GM12874 (cell line): ENCODE measurements around the gene RIMOC1.
A peak's percentile ranks its signal among the peaks of the same experiment; 100 is the strongest.

Experiments
- TF ChIP-seq, protein P1 (sequence below): IDR thresholded peaks from 2 replicates; pipeline ENCODE4 v1.5.1; 2011; ENCODE audit warnings: low read depth, mild to moderate bottlenecking, control low read depth, low read length, moderate library complexity; ENCODE audit not compliant: insufficient read depth

RIMOC1 gene

DNA sequence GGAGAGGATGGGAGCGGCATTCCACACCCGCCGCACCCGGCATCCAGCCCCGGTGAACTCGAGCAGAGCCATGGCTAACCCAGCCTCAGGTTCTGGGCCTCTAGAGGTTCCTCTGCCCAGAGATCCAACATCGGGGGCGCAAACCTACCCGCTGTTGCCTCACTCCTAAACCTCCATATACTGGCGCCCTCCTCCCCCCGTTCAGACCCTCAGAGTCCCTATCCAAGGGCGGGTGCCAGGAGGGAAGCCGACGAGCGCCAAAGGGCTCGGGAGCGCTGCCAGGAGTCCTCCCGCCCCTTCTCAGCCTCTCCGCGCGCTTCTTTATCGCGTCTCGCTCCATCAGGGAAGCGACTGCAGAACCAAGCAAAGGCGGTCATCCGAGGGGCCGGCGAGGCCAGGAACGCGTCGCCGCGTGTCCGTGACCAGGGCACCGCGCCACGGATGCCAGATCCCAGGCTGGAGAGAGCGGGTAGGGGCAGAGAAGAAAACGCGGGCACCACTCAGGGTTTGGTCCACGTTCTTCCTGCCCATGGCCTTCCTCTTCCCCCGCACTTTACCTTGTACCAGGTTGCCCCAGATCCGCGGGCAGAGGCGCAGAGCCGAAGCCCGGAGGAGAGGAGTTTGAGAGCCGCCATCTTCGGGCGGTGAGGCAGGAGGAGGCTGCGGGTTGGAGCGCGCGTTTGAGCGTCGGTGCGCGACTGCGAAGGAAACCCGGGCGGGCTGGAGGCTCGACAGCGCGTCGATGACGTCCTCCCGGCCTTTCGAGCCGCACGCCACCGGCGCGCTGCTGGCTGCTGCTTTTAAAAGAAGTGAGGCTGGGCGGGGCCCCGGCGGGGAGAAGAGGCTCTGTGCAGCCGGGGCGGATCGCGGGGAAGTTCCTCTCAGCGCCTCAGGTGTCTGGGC is 34.2 kb upstream of the RIMOC1 start, which contains the start of gene OXCT1:
Gene OXCT1, minus strand, starts transcription at position 702 of the 903 bp plus-strand sequence. Its CDS starts 67 bp downstream, at position 635.
- TF ChIP-seq, protein P1, sequence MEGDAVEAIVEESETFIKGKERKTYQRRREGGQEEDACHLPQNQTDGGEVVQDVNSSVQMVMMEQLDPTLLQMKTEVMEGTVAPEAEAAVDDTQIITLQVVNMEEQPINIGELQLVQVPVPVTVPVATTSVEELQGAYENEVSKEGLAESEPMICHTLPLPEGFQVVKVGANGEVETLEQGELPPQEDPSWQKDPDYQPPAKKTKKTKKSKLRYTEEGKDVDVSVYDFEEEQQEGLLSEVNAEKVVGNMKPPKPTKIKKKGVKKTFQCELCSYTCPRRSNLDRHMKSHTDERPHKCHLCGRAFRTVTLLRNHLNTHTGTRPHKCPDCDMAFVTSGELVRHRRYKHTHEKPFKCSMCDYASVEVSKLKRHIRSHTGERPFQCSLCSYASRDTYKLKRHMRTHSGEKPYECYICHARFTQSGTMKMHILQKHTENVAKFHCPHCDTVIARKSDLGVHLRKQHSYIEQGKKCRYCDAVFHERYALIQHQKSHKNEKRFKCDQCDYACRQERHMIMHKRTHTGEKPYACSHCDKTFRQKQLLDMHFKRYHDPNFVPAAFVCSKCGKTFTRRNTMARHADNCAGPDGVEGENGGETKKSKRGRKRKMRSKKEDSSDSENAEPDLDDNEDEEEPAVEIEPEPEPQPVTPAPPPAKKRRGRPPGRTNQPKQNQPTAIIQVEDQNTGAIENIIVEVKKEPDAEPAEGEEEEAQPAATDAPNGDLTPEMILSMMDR: no peak

DNA sequence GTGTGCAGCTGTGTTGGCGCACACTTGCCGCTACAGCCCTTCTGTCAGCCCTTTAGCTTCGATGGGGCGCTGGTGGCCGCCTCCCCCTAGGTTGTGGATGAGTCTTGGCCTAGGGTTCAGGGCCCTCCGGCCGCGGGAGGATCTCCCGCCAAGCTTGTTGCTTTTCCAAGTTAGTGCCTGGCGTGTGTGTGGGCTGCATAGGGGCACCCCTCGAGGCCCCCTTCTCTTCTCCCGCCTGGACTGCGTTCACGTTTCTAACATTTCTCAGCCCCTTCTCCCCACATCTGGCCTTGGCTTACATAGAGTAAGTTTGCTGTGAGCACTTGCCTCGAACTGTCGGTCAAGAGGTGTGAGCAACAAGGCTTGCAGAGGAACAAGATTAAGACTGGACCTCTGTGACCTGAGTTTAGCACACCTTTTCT is 33.5 kb upstream of the RIMOC1 start:
- TF ChIP-seq, protein P1: 0 out of 2 replicates have a peak, but pooled peaks have one; percentile 5

DNA sequence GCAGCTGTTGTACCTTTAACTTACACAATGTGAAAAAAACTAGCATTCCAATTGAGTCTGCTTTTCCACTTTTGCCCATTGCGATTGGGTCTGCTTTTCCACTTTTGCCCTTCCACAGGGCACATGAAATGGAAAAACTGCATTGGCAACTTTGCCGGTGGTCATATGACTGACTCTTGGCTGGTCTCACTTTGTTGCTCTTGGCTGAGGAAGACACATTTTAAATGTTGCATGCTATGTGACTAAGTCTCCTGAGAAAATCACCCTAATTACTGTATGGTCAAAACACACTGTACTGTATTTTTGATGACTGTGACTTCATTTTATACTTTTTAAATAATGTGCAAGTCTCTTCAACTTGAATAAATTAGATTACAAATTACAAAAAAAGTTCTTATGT is 32.3 kb upstream of the RIMOC1 start:
- TF ChIP-seq, protein P1: no peak

DNA sequence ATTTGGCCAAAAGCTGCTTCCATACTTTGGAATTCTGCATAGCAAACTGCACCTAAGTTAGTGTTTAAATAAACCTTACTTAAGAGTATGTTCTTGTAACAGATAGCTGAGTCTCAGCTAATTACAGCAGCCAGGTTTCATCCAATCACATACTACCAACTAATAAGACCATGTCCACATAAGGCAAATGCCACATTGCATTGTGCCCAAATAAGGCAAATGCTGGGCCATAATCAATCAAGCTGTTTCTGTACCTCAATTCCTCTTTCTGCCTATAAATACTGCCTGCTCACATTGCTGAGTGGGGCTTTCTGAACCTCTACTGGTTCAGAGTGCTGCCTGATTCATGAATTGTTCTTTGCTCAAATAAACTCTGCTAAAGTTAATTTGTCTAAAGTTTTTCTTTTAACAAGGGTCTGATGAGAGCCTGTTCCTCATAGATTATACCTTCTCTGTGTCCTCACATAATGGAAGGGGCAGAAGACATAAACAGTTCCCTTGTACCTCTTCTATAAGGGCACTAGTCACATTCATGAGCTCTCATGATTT is 29.6 kb upstream of the RIMOC1 start:
- TF ChIP-seq, protein P1: no peak

DNA sequence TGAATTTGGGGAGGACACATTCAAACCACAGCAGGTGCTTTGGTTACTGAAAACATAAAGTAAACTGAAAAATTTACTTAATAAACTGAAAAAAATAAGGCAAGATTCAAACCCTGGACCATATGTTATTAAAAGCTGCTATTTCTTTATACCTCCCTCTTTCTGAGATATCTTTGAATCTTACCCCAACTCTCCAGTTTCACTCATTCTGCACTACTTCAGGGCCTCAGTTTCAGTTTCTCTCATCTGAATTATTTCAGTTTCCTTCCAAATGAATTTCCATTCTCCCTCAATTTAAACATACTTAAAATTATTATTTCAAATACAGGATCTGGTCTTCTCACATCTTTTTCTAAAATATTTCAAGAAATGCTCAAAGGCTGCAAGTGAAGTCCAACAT is 29.0 kb upstream of the RIMOC1 start:
- TF ChIP-seq, protein P1: no peak

DNA sequence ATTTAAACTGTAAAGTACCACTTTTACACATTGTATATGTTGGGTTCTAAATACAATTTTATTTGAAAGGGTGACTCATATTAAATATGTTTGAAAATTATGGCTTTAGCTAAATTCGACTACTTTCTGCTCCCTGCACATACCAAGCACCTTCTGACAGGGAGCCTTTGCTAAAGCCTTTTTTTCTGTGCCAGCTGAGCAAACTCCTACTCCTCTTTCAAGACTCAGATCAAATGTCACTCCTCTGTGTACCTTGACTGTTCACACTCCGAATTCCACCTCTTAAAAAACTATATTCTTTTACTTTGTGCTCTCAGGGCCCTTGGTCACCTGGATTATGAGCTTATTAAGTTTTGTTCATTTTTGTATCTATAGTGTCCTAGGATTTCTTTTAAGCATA is 27.5 kb upstream of the RIMOC1 start:
- TF ChIP-seq, protein P1: no peak

DNA sequence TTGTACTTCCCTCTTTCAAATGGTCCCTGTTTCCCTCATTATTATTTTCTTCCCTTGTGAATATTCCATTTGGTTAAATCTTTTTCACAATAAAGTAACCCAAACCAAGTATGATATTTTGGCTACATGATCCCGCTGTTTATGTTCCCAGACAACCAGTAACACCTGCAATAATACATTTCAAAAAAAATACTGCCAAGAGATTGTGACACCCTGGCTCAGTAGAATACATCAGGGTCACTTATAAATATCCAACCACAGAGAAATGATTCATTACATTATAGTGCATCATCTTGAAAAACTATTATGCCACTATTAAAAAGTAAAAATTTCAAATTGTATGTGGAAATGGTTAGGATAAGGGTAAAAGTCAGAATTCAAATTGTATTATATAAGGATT is 26.7 kb upstream of the RIMOC1 start:
- TF ChIP-seq, protein P1: no peak
